BE2C (cell line): Measurements from ENCODE around the gene LNX2.
"Not testable (repeated sequence)": the region's sequence is repeated elsewhere in the genome, so short reads cannot be mapped to it uniquely, and the experiment has no call there.

ENCODE experiments used
- DNase-seq: peaks from one replicate; pipeline ENCODE4 v3.0.0-alpha.2; 2020
- H3K27me3 ChIP-seq: fragments of 250-450 bp; sonication (Bioruptor Pico); 2 replicates; pipeline ENCODE4 v1.5.1; 2020; ENCODE audit warnings: mild to moderate bottlenecking
- H3K36me3 ChIP-seq: fragments of 250-450 bp; sonication (Bioruptor Pico); 2 replicates; pipeline ENCODE4 v1.5.1; 2020; ENCODE audit warnings: mild to moderate bottlenecking
- H3K4me1 ChIP-seq: fragments of 250-450 bp; sonication (Bioruptor Pico); 2 replicates; pipeline ENCODE4 v1.5.1; 2020
- H3K4me3 ChIP-seq: 2 replicates; pipeline ENCODE4 v1.5.1; 2011; ENCODE audit warnings: low read depth, low read length
- H3K9me3 ChIP-seq: fragments of 250-450 bp; sonication (Bioruptor Pico); 2 replicates; pipeline ENCODE4 v1.5.1; 2020
- CTCF ChIP-seq: IDR thresholded peaks from 2 replicates; pipeline ENCODE4 v1.5.1; 2012; ENCODE audit warnings: mild to moderate bottlenecking, low read depth, low read length

The LNX2 gene

GRCh38 chr13:27631156-27631555, 10.8 kb upstream of the LNX2 start:
- no peak for TF ChIP-seq CTCF
- Histone ChIP-seq H3K4me1 (no peaks in the 10 kb centered on the region), H3K9me3 (no peaks in the 10 kb centered on the region), H3K36me3 (no peaks in the 10 kb centered on the region; the same call in 1 of the 2 replicates), H3K27me3 (no peaks in the 10 kb centered on the region), H3K4me3 (no peak overlapping the region)
- DNase-seq = peak; percentile 28

- not testable (repeated sequence) for H3K36me3 ChIP-seq, H3K4me3 ChIP-seq, H3K27me3 ChIP-seq, DNase-seq, H3K9me3 ChIP-seq, H3K4me1 ChIP-seq
These were observed 8.4 kb upstream of the LNX2 start for GRCh38 chr13:27628766-27629165.

GRCh38 chr13:27628081-27628480, 7.8 kb upstream of the LNX2 start:
- peaks cover 12% of the 10 kb centered on the region for H3K36me3 ChIP-seq
- H3K27me3 ChIP-seq = no peaks in the 10 kb centered on the region
- H3K4me3 ChIP-seq = no peak overlapping the region

GRCh38 chr13:27627380-27627779, 7.1 kb upstream of the LNX2 start:
- TF ChIP-seq CTCF = no peak
- H3K4me3 ChIP-seq = no peak overlapping the region
- H3K27me3 ChIP-seq = no peaks in the 10 kb centered on the region
- DNase-seq = no peak
- H3K9me3 ChIP-seq = no peaks in the 10 kb centered on the region
- H3K4me1 ChIP-seq = no peaks in the 10 kb centered on the region
- H3K36me3 ChIP-seq = peaks cover 15% of the 10 kb centered on the region

More at GRCh38 chr13:27628081-27628480, 7.8 kb upstream of the LNX2 start:
- no peak for DNase-seq
- Histone ChIP-seq H3K9me3 (no peaks in the 10 kb centered on the region), H3K4me1 (no peaks in the 10 kb centered on the region)
- no peak for TF ChIP-seq CTCF

GRCh38 chr13:27625839-27626238, 5.5 kb upstream of the LNX2 start:
- no peak for TF ChIP-seq CTCF
- no peak for DNase-seq
- H3K4me1 ChIP-seq = no peaks in the 10 kb centered on the region
- no peaks in the 10 kb centered on the region for H3K27me3 ChIP-seq
- H3K36me3 ChIP-seq = peaks cover 15% of the 10 kb centered on the region
- H3K4me3 ChIP-seq = no peak overlapping the region
- H3K9me3 ChIP-seq = no peaks in the 10 kb centered on the region

GRCh38 chr13:27624071-27624470, 3.7 kb upstream of the LNX2 start:
- Histone ChIP-seq H3K4me3 (no peak overlapping the region), H3K36me3 (peaks cover 15% of the 10 kb centered on the region), H3K9me3 (no peaks in the 10 kb centered on the region), H3K27me3 (no peaks in the 10 kb centered on the region), H3K4me1 (no peaks in the 10 kb centered on the region)
- no peak for DNase-seq
- no peak for TF ChIP-seq CTCF

- peak overlapping the region; percentile 92 for H3K4me3 ChIP-seq
These were observed 2.6 kb upstream of the LNX2 start for GRCh38 chr13:27622881-27623280.

More at GRCh38 chr13:27622881-27623280, 2.6 kb upstream of the LNX2 start:
- no peak for DNase-seq
- H3K36me3 ChIP-seq = peaks cover 15% of the 10 kb centered on the region
- H3K27me3 ChIP-seq = no peaks in the 10 kb centered on the region
- H3K4me1 ChIP-seq = no peaks in the 10 kb centered on the region
- no peak for TF ChIP-seq CTCF
- H3K9me3 ChIP-seq = no peaks in the 10 kb centered on the region
